ENCODE measurements around the gene MLEC. TPM values are rescaled to one million over a fixed set of nuclear protein-coding genes. Genes with fewer than 3 reads are reported as not detected.
"Not testable (repeated sequence)": the region's sequence is repeated elsewhere in the genome, so short reads cannot be mapped to it uniquely, and the experiment has no call there.

MLEC gene
- total RNA-seq, 1 donor from 2014 or later: 144 TPM

DNA sequence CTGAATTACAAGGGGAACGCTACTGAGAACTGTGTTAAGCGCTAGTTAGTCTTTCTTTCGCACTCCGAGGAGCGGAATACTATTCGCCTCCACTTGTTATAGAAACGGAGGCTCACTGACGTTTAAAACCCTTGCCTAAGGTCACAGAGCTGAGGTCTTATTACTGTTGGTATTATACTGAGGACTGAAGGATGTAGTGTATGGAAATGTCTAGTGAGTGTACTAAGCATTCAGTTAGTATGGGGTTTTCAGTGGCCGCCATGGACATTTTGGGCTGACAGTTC is 39.5 kb downstream of the MLEC start:
- TF ChIP-seq, protein P1, sequence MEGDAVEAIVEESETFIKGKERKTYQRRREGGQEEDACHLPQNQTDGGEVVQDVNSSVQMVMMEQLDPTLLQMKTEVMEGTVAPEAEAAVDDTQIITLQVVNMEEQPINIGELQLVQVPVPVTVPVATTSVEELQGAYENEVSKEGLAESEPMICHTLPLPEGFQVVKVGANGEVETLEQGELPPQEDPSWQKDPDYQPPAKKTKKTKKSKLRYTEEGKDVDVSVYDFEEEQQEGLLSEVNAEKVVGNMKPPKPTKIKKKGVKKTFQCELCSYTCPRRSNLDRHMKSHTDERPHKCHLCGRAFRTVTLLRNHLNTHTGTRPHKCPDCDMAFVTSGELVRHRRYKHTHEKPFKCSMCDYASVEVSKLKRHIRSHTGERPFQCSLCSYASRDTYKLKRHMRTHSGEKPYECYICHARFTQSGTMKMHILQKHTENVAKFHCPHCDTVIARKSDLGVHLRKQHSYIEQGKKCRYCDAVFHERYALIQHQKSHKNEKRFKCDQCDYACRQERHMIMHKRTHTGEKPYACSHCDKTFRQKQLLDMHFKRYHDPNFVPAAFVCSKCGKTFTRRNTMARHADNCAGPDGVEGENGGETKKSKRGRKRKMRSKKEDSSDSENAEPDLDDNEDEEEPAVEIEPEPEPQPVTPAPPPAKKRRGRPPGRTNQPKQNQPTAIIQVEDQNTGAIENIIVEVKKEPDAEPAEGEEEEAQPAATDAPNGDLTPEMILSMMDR (IDR thresholded peaks at IDR 0.05): no peak
- peak overlapping the region; percentile 80 for H3K4me3 Mint-ChIP-seq (ENCODE audit: unreplicated experiment)
- H3K4me1 Mint-ChIP-seq (ENCODE audit: low read depth): peaks cover 18% of the 10 kb centered on the region
- H3K9me3 Mint-ChIP-seq (ENCODE audit: low read depth): no peaks in the 10 kb centered on the region
- peaks cover 11% of the 10 kb centered on the region for H3K36me3 Mint-ChIP-seq (ENCODE audit: low read depth)
- H3K27me3 Mint-ChIP-seq (ENCODE audit: low read depth): no peaks in the 10 kb centered on the region
- no peak overlapping the region for H3K27ac Mint-ChIP-seq (ENCODE audit: unreplicated experiment)
- no peak for DNase-seq (ENCODE audit: low spot score)

DNA sequence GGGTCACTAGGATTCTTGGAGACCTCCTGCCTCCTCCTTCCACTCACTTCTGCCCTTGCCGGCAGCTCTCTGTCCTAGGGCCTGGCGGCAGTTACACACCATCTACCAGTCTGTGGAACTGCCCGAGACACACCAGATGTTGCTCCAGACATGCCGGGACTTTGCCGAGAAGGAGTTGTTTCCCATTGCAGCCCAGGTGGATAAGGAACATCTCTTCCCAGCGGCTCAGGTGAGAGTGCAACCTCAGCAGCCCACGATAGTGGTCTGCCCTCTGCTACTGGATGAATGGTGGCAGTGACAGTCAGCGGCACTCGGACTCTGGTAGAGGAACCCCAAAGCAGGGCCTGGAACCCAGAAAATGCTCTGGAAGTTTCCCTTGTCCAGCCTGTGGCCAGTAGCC is 40.0 kb downstream of the MLEC start:
- Mint-ChIP-seq H3K4me3 (ENCODE audit: unreplicated experiment) (no peak overlapping the region), H3K9me3 (ENCODE audit: low read depth) (no peaks in the 10 kb centered on the region), H3K4me1 (ENCODE audit: low read depth) (peaks cover 18% of the 10 kb centered on the region), H3K27me3 (ENCODE audit: low read depth) (no peaks in the 10 kb centered on the region), H3K36me3 (ENCODE audit: low read depth) (peaks cover 13% of the 10 kb centered on the region), H3K27ac (ENCODE audit: unreplicated experiment) (no peak overlapping the region)
- DNase-seq (ENCODE audit: low spot score): peak; percentile 60
- TF ChIP-seq, protein P1 (IDR thresholded peaks at IDR 0.05): no peak

DNA sequence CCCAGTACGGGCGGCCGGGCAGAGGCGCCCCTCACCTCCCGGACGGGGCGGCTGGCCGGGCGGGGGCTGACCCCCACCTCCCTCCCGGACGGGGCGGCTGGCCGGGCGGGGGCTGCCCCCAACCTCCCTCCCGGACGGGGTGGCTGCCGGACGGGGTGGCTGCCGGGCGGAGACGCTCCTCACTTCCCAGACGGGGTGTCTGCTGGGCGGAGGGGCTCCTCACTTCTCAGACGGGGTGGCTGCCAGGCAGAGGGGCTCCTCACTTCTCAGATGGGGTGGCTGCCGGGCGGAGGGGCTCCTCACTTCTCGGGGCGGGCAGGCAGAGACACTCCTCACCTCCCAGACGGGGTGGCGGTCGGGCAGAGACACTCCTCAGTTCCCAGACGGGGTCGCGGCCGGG is 45.2 kb downstream of the MLEC start:
- H3K27me3 Mint-ChIP-seq (ENCODE audit: low read depth); H3K36me3 Mint-ChIP-seq (ENCODE audit: low read depth); H3K9me3 Mint-ChIP-seq (ENCODE audit: low read depth); H3K4me1 Mint-ChIP-seq (ENCODE audit: low read depth); H3K4me3 Mint-ChIP-seq (ENCODE audit: unreplicated experiment); H3K27ac Mint-ChIP-seq (ENCODE audit: unreplicated experiment): not testable (repeated sequence)
- DNase-seq (ENCODE audit: low spot score): peak; percentile 51

DNA sequence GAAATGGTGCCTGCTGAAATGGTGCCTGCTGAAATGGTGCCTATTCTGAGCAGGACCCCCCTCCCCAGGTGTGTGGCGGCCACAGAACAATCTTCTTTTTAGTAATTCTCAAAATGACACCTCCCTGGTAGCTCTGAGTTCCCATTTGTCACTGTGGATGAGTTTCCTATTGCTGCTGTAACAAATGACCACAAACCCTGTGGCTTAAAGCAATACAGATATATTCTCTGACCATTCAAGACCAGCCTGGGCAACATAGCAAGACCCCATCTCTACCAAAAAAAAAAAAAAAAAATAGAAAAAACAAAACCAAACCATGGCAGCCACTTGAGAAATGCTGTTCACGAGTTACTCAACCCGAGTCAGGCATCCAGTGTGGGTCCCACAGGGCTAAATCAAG is 46.6 kb downstream of the MLEC start:
- H3K4me1 Mint-ChIP-seq (ENCODE audit: low read depth): no peaks in the 10 kb centered on the region
- H3K9me3 Mint-ChIP-seq (ENCODE audit: low read depth): no peaks in the 10 kb centered on the region
- H3K27ac Mint-ChIP-seq (ENCODE audit: unreplicated experiment): no peak overlapping the region
- H3K36me3 Mint-ChIP-seq (ENCODE audit: low read depth): peaks cover 8% of the 10 kb centered on the region
- TF ChIP-seq, protein P1 (IDR thresholded peaks at IDR 0.05): no peak
- H3K27me3 Mint-ChIP-seq (ENCODE audit: low read depth): no peaks in the 10 kb centered on the region
- no peak overlapping the region for H3K4me3 Mint-ChIP-seq (ENCODE audit: unreplicated experiment)
- DNase-seq (ENCODE audit: low spot score): peak; percentile 30

DNA sequence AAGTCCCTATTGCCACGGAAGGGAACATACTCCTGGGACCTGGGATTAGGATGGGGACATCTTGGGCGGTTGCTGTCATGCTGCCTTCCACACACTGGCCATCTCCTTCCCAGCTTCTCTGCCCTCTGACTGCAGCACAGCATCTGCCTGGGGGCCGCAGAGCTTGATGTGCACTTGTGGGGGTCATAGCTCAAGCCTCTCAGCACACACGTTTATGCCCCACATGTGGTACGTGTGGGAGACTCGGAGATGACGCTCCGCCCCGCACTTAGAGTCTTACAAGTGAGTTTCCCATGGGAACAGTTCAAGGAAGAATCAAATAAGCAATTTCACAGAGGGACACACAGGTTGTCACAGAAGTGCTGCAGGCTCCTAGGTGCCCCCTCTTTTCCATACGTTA is 47.3 kb downstream of the MLEC start:
- TF ChIP-seq, protein P1 (IDR thresholded peaks at IDR 0.05): no peak
- peaks cover 8% of the 10 kb centered on the region for H3K36me3 Mint-ChIP-seq (ENCODE audit: low read depth)
- no peaks in the 10 kb centered on the region for H3K27me3 Mint-ChIP-seq (ENCODE audit: low read depth)
- H3K9me3 Mint-ChIP-seq (ENCODE audit: low read depth): no peaks in the 10 kb centered on the region
- H3K4me1 Mint-ChIP-seq (ENCODE audit: low read depth): no peaks in the 10 kb centered on the region
- no peak overlapping the region for H3K4me3 Mint-ChIP-seq (ENCODE audit: unreplicated experiment)
- no peak overlapping the region for H3K27ac Mint-ChIP-seq (ENCODE audit: unreplicated experiment)
- peak; percentile 54 for DNase-seq (ENCODE audit: low spot score)

DNA sequence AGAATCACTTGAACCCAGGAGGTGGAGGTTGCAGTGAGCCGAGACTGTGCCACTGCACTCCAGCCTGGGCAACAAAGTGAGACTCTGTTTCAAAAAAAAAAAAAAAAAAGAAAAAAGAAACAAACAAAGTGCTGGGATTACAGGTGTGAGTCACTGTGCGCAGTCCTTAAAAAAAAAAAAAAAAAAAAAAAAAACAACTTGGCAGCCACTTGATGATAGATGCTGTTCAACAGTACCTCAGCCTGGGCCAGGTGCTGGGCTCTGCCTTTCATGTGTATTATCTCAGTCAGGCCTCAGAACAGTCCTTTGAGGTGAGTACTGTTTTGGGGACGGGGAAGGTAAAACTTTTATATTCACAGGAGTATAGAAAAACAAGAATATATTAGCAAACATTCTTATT is 48.2 kb downstream of the MLEC start:
- Mint-ChIP-seq H3K27me3 (ENCODE audit: low read depth) (no peaks in the 10 kb centered on the region), H3K9me3 (ENCODE audit: low read depth) (no peaks in the 10 kb centered on the region), H3K27ac (ENCODE audit: unreplicated experiment) (no peak overlapping the region), H3K4me1 (ENCODE audit: low read depth) (no peaks in the 10 kb centered on the region), H3K36me3 (ENCODE audit: low read depth) (peaks cover 6% of the 10 kb centered on the region), H3K4me3 (ENCODE audit: unreplicated experiment) (no peak overlapping the region)
- TF ChIP-seq, protein P1 (IDR thresholded peaks at IDR 0.05): no peak
- no peak for DNase-seq (ENCODE audit: low spot score)

Measured in chondrocyte (in vitro differentiated cells).